HepG2 (cell line): Measurements from ENCODE around the gene ENPP1.

Experiments used
- ARNT ChIP-seq: fragments of 450-650 bp; IDR thresholded peaks from 2 replicates; pipeline ENCODE4 v1.6.1; 2017
- ATF7 ChIP-seq, 2 experiments: fragments of 450-650 bp in 1 of 2; sonication (generic) in 1 of 2; formaldehyde crosslinking in 1 of 2; IDR thresholded peaks; 2 replicates each; pipeline versions ENCODE4 v1.4.0 to v1.6.1; 2016 to 2020; ENCODE audit warnings: antibody characterized with exemption in 1 of 2, mild to moderate bottlenecking in 1 of 2, missing genetic modification reagents in 1 of 2
- BRCA1 ChIP-seq: sonication (generic); formaldehyde crosslinking; IDR thresholded peaks from 2 replicates; pipeline ENCODE4 v1.4.0; 2020; ENCODE audit warnings: missing genetic modification reagents
- CAMTA2 ChIP-seq: sonication (generic); formaldehyde crosslinking; IDR thresholded peaks from 2 replicates; pipeline ENCODE4 v1.4.0; 2020; ENCODE audit warnings: mild to moderate bottlenecking, missing genetic modification reagents, borderline replicate concordance
- CTCF ChIP-seq: sonication (generic); formaldehyde crosslinking; IDR thresholded peaks from 2 replicates; pipeline ENCODE4 v1.5.0; 2020; ENCODE audit warnings: mild to moderate bottlenecking, missing genetic modification reagents, moderate library complexity
- HNF4A ChIP-seq: sonication (generic); formaldehyde crosslinking; IDR thresholded peaks from 2 replicates; pipeline ENCODE4 v1.4.0; 2020; ENCODE audit warnings: missing genetic modification reagents
- PBX3 ChIP-seq: sonication (generic); formaldehyde crosslinking; IDR thresholded peaks from 2 replicates; pipeline ENCODE4 v1.8.1; 2023; ENCODE audit warnings: missing genetic modification reagents, inconsistent platforms, borderline replicate concordance
- RFX5 ChIP-seq: IDR thresholded peaks from 2 replicates; pipeline ENCODE4 v1.6.1; 2011; ENCODE audit warnings: low read depth, low read length, improper control_type of control experiment
- SNAPC2 ChIP-seq: sonication (generic); formaldehyde crosslinking; IDR thresholded peaks from 2 replicates; pipeline ENCODE4 v1.8.1; 2022; ENCODE audit warnings: mild to moderate bottlenecking, missing genetic modification reagents
- SUZ12 ChIP-seq: fragments of 150-350 bp; IDR thresholded peaks from 2 replicates; pipeline ENCODE4 v1.6.1; 2014; ENCODE audit warnings: low read depth, low read length
- THAP7 ChIP-seq: sonication (generic); formaldehyde crosslinking; IDR thresholded peaks from 2 replicates; pipeline ENCODE4 v1.8.1; 2023; ENCODE audit warnings: mild to moderate bottlenecking, missing genetic modification reagents
- YEATS2 ChIP-seq: sonication (generic); formaldehyde crosslinking; IDR thresholded peaks from 2 replicates; pipeline ENCODE4 v1.4.0; 2020; ENCODE audit warnings: missing genetic modification reagents, borderline replicate concordance
- ZBTB26 ChIP-seq: IDR thresholded peaks from 2 replicates; pipeline ENCODE4 v1.6.1; 2016; ENCODE audit warnings: missing compliant biosample characterization, missing genetic modification reagents, borderline replicate concordance
- ZNF788 ChIP-seq: sonication (generic); formaldehyde crosslinking; IDR thresholded peaks from 2 replicates; pipeline ENCODE4 v1.5.0; 2020; ENCODE audit warnings: mild to moderate bottlenecking, missing genetic modification reagents, borderline replicate concordance

GRCh38 chr6:131781687-131782086, 26.1 kb upstream of the ENPP1 start:
- TF ChIP-seq CTCF (CRISPR knock-in tag) (no peak), YEATS2 (CRISPR knock-in tag) (no peak), PBX3 (CRISPR knock-in tag) (no peak), CAMTA2 (CRISPR knock-in tag) (no peak), SUZ12 (no peak), ARNT (no peak), HNF4A (CRISPR knock-in tag) (no peak), THAP7 (CRISPR knock-in tag) (no peak), ATF7 (IDR thresholded peaks at IDR 0.05) (no peak), ATF7 (CRISPR knock-in tag; IDR thresholded peaks at IDR 0.05) (no peak), ZNF788 (CRISPR knock-in tag) (no peak), SNAPC2 (no peak), BRCA1 (no peak), ZBTB26 (CRISPR knock-in tag) (no peak), RFX5 (no peak)
